ELF-1 (cell line): ENCODE data around the gene AUTS2.

Source experiments
- DNase-seq: peaks from one replicate; pipeline ENCODE4 v3.0.0-alpha.2; 2016; ENCODE audit warnings: low read depth, low spot score

The AUTS2 gene

DNA sequence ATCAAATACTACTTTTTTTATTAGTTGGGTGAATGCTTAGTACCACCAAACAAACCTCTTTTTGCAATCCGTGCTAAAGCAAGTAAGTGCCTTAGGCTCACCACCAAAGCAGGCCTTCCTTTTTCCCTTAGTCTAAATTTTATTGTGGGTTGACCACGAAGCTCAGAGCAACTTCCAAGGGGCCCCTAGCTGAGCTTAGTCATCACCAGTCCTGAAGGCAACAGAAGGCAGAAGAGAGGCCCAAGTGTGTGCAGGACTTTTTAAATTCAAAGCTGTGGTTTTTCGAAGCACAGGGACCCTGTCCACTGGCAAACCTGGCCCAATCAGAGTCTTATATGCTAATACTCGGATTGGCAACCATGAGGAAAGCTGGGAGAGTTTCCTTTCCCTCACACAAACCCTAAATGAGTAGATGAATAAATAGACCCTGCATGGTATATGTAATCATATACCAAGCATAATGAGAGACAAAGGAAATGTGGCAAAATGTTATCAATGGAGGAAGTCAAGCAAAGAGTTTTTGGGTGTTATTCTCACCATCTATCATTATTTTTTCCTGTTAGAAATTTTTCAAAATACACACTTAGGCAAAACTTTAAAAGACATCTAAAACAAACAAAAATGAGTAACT is 1080.5 kb downstream of the AUTS2 start:
- DNase-seq, result no peak

DNA sequence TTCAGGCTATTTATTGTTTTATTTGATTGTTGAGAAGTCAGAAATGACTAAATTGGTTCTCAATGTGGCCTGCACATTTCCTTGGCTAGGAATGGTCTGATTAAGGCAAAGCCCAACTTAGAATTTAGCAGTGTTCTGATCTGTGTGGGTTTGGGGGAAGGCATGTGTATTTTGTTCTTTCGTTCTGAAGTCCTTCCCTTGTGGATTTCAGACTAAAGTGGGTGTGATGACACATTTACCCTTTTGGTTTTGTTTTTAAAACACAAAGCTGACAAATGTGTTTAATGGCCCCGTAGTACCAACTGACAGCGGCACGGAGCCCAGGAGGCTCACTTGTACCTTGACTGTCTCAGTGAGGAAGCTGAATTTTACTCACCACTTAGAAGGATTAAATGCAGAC is 1081.4 kb downstream of the AUTS2 start:
- no peak for DNase-seq

DNA sequence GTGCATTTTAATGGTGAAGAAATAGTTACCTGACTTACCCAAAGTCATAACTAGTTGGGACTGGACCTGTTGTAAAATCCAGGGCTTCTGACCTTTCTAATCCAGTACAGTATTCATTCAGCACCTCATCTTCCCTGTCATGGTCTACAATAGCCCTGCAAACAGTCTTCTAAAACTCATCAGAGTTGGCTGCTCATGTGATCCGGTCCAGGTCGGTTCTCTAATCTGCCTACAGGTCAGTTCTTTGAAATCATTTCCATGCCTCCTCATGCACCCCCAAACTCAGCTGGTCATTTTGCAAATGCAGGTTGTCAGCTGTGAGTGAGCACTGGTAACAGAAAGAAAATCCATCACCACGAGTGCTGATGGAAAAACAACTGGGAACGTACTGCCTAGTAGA is 1082.0 kb downstream of the AUTS2 start:
- DNase-seq, result no peak

DNA sequence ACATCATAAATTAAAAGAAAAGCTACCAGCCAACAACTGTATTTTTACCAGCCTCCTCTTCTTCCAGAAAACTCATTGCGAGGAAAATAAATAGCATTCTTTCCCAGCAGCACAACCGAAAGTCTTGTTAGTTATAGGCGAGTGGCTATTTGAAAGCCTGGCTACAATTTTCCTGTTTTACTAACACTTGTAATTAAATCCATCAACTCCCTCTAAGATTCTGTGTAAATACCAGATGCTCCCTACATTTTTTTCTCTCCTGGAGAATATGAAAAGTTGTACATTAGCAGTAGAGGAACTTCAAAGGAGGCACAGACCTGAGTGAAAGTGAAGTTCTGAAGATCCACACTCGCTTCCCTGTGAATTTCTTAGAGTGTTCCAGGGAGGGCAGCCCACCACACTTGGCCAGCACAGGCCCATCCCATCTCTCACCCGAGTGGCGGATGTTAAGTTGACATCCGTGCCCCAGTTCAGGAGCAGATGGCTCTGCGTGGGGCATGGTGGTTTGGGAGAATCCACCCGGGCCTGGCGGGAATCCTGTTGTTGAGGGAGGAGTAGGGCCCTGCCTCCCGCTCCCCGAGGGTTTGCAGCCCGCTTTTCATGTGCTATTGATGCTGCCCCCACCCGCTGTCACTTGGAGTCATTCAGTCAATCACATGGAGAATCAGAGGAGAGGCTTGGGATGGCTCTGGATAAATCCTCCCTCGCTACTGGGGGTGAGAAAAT is 1082.6 kb downstream of the AUTS2 start:
- peak; percentile 68 for DNase-seq

- peak; percentile 58 for DNase-seq
Observed at GRCh38 chr7:70681469-70682350, 1083.4 kb downstream of the AUTS2 start.

DNA sequence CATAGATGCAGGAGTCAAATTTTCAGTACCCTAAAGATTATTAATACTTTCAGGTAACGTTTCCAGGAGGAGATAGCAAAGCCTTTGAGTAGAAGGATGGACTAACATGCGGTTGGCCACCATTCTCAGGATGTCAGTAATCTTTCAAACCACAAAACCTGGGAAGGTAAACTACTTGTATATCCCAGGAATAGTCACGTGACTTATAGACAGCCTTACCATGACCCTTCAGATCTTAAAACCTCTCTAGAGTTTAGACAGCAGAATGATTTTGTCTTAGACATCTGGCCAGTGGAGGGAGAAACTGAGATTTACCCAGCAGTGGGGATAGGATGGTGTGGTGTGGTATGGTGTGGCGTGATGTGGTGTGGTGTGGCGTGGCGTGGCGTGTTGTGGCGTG is 1085.9 kb downstream of the AUTS2 start:
- no peak for DNase-seq

DNA sequence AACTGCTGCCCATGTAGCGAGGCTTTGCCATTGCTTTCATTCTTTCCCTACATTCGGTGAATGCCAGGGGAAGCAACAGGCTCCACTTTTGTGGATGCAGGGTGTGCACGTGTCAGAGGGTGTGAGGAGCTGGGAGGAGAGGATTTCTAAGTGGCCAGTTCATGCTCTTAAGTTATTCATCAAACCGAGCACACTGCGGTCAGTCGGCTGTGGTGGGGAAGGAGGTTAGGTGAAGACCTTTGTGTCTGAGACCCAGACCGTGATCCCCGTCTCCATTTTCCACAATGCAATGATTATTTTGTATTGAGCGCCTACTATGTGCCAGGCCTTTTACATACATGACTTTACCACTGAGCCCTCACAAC is 1095.0 kb downstream of the AUTS2 start:
- DNase-seq, result no peak

DNA sequence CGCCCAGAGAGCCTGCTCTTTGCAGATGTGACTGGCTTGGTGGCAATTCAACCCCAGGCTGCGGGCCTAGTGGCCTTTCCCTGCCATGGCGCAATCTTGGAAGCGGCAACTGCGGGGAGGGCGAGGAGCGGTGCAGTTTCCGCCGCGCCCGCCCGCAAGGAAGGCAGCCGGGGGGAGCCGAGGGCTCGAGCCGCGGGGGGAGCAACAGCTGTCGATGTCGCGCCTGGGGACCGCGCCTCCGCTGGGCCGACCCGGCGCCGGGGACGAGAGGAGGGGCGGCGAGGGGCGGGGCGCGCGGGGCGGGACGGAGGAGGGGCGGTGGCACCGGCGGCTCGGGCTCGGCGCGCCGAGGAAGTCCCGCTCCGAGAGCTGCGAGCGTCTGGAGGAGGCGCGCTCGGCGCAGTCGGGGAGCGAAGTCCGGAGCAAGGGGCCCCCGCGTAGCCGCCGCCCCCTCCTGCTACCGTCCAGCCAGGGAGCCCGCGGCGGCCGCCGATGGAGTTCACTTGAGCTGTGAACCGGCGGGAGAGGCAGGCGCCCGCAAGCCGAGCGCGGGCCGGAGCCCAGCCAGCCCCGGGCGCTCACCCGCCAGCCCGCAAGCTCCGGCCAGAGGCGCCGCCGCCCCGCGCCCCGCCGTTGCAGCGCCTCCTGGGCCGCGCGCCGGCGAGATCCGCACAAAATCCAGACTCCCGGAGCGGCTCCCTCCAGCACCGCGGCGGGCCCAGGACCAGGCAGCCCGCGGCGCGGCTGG is 1095.6 kb downstream of the AUTS2 start:
- peak; percentile 70 for DNase-seq

- no peak for DNase-seq
Observed at GRCh38 chr7:70694434-70694970, 1096.2 kb downstream of the AUTS2 start.

DNA sequence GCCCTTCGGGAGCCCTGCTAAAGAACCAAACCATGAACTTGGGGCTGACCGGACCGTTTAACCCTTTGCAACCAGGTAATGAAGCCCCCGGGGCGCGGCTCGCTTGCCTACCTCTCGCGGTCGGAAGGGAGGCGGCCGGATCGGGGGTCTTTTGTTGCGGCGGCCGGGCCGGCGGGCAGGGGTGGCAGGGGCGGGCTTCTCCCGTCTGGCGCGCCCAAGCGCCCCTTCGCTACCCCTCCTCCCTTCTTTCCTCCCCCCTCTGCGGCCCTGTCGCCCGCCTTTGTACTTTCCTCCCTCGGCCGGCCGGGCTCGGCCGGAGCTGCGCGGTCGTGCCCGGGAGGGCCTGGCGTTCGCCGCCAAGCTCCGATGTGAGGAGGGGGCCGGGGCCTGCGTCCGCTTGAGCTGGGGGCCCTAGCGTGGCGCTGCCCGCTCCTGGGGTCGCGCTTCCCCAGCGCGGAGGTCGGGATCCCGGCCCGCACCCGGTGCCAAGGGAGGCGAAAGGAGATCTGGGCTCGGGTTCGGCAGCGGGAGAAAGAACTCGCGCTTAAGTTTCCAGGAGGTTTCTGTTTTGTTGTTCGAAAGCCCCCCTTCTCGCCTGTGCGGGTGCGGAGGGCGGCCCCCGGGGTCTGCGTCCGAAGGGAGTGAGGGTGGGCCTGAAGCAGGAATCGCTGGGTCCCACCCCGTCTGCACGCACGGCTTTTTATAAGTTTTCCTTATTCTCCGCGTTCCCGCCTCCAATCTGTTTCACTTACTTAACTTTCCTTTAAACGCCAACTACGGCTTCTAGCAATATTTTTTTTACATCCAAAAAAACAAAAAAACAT is 1096.9 kb downstream of the AUTS2 start:
- DNase-seq, result peak; percentile 60

DNA sequence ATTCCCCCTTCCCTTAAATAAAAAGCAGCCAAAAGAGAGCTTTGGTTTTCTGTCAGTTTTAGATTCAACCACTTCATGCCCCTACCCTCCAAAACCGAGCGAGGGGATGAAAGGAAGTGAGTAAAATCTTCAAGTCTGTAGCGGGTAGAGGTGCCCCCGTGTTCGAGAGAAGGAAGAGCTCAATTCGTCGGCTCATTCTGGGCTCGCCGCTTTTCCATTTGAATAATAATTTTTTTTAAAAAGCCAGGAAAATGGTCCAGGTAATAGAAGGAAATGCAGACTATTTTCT is 1097.5 kb downstream of the AUTS2 start:
- no peak for DNase-seq

DNA sequence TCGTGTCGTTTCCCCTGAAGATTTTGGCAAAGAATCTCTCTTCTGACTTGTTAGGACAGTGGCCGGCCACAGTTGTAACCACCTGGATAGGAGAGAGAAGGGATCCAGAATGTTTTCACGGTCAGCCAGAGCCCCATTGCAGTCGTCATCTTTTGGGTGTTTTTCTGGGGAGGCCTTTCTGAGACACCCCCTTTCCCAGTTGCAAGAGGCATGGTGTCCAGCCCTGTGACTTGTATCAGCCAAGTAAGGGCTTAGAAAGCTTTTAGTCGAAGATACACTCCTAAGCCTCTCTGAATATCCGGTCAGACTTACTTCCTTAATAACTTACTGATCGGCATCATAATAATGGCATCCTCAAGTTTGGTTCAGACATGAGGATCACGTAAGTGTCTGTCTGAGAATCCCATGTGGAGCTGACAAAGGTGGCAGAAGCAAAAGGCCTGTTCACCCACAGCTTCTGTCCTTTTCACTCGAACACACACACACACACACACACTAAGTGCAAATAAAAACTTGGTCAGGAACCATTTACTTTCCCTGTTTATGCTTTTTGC is 1098.0 kb downstream of the AUTS2 start:
- no peak for DNase-seq

DNA sequence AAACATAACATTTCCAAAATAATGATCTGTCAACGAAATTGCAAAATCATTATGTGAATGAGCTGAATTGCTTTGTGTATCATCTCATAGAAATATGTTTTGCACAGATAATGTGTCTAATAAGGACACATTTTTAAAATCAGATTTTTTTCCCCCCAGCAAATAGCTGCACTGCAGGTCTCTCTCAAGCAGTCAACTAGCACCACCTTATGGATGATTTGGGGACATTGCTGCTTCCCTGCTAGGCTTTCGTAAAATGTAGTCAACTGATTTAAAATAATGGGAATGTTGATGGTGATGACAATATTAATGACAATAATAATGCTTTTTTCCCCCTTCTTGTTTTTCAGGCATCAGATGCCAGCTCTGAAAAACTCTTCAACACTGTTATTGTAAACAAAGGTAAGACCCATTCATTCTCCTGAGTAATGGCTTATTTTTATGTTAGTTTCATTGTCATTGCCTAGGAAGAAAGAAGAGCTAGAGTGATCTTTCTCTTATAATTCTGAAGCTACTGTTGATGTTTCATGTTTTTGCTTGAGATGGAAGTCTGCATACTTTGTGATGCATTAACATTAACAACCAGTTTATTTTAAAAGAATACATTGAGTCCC is 1100.1 kb downstream of the AUTS2 start:
- DNase-seq, result no peak

GRCh38 chr7:70699271-70699670 is 1101.0 kb downstream of the AUTS2 start:
- no peak for DNase-seq

DNA sequence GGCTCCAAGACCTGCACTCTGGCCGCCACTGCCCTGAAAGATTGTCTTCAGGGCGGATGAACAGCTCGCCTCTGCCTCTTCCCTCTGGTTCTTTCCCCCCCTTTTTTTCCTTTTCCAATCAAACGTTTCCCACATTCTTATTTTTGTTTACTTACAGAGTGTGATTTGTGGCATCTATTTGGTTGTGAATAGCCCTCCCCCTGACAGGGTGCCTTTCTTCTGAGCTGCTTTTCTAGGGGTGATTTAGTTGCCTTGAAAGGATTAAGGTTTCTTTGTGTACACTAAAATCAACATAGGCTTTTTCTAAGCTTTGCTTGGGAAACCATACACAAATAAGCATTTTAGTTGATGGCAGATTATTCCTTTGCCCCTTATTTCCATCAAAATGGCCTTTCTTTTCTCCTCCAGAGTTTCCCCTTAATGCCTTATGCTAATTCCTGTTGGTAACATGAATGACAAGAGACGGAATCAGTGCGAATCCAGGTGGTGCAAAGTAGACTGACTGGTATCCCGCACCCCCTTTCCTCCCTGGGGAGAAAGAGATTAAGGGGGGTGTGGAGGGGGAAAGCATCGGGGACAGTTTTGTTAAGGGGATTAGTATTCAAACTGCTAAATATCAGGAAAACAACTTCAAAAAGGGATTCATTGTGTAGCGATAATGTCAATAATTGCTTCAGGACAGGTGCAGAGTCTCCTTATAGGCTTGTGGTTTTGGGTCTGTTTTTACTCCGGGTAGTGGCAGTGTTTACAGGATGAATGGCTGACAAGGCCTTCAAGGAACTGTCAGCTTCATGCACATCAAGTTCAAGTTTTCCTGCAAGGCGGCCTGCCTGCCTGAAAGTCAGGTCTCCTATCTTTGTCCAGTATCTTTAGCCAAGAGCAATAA is 1102.0 kb downstream of the AUTS2 start:
- DNase-seq, result peak; percentile 52

DNA sequence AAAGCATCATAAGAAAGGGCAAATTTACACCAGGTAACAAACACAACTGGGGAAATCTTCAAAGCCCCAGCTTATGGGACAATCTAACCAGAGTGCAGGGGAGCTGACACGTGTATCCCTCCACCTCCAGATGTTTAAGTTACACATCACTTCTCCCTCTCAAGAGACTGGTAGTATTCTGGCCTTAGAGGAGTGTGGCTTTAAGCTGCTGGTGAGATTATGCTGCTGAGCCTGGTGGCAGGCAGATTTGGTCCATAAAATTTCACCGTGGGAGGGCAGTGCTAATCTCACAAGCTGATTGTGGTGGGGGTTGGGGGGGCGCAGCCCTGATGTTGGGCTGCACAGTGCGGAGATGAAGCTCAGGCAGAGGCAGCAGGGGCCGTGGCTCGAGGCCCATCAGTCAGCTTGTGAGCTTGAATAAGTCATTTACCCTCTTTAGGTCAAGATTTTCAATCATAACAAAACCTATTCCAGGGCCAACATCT is 1102.7 kb downstream of the AUTS2 start:
- peak; percentile 43 for DNase-seq

DNA sequence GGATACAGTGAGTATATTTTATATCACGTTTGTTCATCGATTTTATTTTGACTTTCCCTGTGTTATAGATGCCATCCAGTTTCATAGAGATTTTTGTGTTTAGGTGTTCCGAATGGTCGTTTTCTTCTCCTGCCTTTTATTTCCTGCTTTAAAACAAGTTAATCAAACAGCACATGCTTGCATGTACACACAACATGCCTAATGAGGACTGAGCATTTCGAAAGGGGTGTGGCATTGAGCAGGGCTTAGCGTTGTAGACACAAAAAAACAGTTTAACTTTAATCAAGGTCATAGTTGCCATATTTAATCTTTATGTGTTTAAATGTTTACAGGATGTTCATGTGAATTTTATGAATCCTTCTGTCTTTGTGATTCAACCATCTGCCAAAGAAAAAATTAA is 1103.2 kb downstream of the AUTS2 start:
- DNase-seq, result no peak

GRCh38 chr7:70701991-70702390 is 1103.7 kb downstream of the AUTS2 start:
- DNase-seq, result no peak

GRCh38 chr7:70703785-70704184 is 1105.5 kb downstream of the AUTS2 start:
- no peak for DNase-seq
